K562 (cell line): Measurements from ENCODE around the gene TP73. TPM values are rescaled to one million over a fixed set of nuclear protein-coding genes. Genes with fewer than 3 reads are reported as not detected.

ENCODE experiments used
- ARID4B ChIP-seq: sonication (generic); formaldehyde crosslinking; IDR thresholded peaks from 2 replicates; pipeline ENCODE4 v1.8.0; 2022; ENCODE audit warnings: mild to moderate bottlenecking, missing genetic modification reagents
- CHD1 ChIP-seq: fragments of 200-600 bp; sonication (generic); IDR thresholded peaks from one replicate; pipeline ENCODE4 v1.6.1; 2012; ENCODE audit warnings: mild to moderate bottlenecking, moderate library complexity, low read length, inconsistent platforms
- COPS2 ChIP-seq: fragments of 450-650 bp; conservative IDR thresholded peaks from 2 replicates; pipeline ENCODE4 v1.6.1; 2016; ENCODE audit warnings: mild to moderate bottlenecking, moderate library complexity
- ETV1 ChIP-seq: fragments of 450-650 bp; conservative IDR thresholded peaks from 2 replicates; pipeline ENCODE4 v1.6.1; 2016; ENCODE audit warnings: missing genetic modification characterization, control low read depth, low read depth, missing compliant biosample characterization
- FOXJ3 ChIP-seq: sonication (generic); formaldehyde crosslinking; IDR thresholded peaks from 2 replicates; pipeline ENCODE4 v1.4.0; 2020; ENCODE audit warnings: mild to moderate bottlenecking, missing genetic modification reagents
- GTF2B ChIP-seq: IDR thresholded peaks from 2 replicates; pipeline ENCODE4 v1.6.1; 2011; ENCODE audit not compliant: insufficient read length; ENCODE audit errors: extremely low read depth
- ILK ChIP-seq: fragments of 450-650 bp; IDR thresholded peaks from 2 replicates; pipeline ENCODE4 v1.6.1; 2016; ENCODE audit warnings: missing genetic modification characterization, low read depth, mild to moderate bottlenecking, missing compliant biosample characterization, moderate library complexity, borderline replicate concordance
- NFATC3 ChIP-seq: fragments of 450-650 bp; IDR thresholded peaks from 2 replicates; pipeline ENCODE4 v1.6.1; 2017; ENCODE audit warnings: mild to moderate bottlenecking
- PHF8 ChIP-seq: fragments of 200-600 bp; sonication (generic); IDR thresholded peaks from 2 replicates; pipeline ENCODE4 v1.6.1; 2012; ENCODE audit warnings: mixed run types, mild to moderate bottlenecking, inconsistent platforms, low read length, moderate library complexity, borderline replicate concordance
- SMAD2 ChIP-seq: fragments of 150-350 bp; IDR thresholded peaks from 2 replicates; pipeline ENCODE4 v1.6.1; 2014; ENCODE audit warnings: low read depth, mild to moderate bottlenecking, low read length
- SMARCA4 ChIP-seq: fragments of 450-650 bp; IDR thresholded peaks from 2 replicates; pipeline ENCODE4 v1.6.1; 2016
- THRB ChIP-seq: fragments of 450-650 bp; formaldehyde crosslinking; conservative IDR thresholded peaks from 2 replicates; pipeline ENCODE4 v1.4.0; 2022; ENCODE audit warnings: mild to moderate bottlenecking, missing genetic modification characterization
- TRIM24 ChIP-seq, 2 experiments: fragments of 450-650 bp; IDR thresholded peaks; 2 replicates each; pipeline ENCODE4 v1.6.1; 2016
- ZNF197 ChIP-seq: fragments of 200-800 bp; sonication (Bioruptor generic); IDR thresholded peaks from 2 replicates; pipeline ENCODE4 v1.6.1; 2016; ENCODE audit warnings: low read depth, missing genetic modification characterization, missing compliant biosample characterization
- ZNF57 ChIP-seq: fragments of 450-650 bp; formaldehyde crosslinking; IDR thresholded peaks from 2 replicates; pipeline ENCODE4 v1.4.0; 2020; ENCODE audit warnings: mild to moderate bottlenecking, moderate library complexity
- ZNF639 ChIP-seq, 2 experiments: fragments of 200-800 bp in 1 of 2; sonication (Bioruptor generic) in 1 of 2; sonication (generic) in 1 of 2; formaldehyde crosslinking in 1 of 2; IDR thresholded peaks in 1 of 2; conservative IDR thresholded peaks in 1 of 2; 2 replicates each; pipeline versions ENCODE4 v1.5.0 to v1.6.1; 2016 to 2020; ENCODE audit warnings: missing compliant biosample characterization in 1 of 2, missing genetic modification characterization in 1 of 2, missing genetic modification reagents in 1 of 2
- polyA plus RNA-seq, 8 experiments: library from polyadenylated mRNA; depleted of rRNA in 4 of 8; stranded (reverse) in 5 of 8; unstranded in 3 of 8; fragments of >200 nt; fragmentation: Nextera tagmentation in 2 of 8; fragmentation: Illumina TruSeq in 1 of 8; extraction: Ambion mirVana in 2 of 8; extraction: Trizol in 1 of 8; gene quantifications; 2 replicates each; pipeline versions ENCODE4 v1.2.1 to v1.2.3, GENCODE V29; 2011 to 2014; ENCODE audit warnings: inconsistent platforms in 1 of 8, missing spikeins in 1 of 8
- total RNA-seq, 7 experiments: library from RNA; depleted of rRNA in 6 of 7; stranded (reverse); fragments of >200 nt in 6 of 7; fragmentation: Illumina TruSeq in 2 of 7; extraction: Trizol in 2 of 7; gene quantifications; 2 replicates each; pipeline versions ENCODE4 v1.2.1 to v1.2.3, GENCODE V29; 2011 to 2021; ENCODE audit warnings: low replicate concordance in 1 of 7

The TP73 gene
- total and polyA plus RNA-seq, 9 of the 15 experiments (the other 6 are each of a cell fraction or from before 2014, with no cell fraction given), result 0.07 to 1.6 (median 0.40) TPM; not detected in 2

GRCh38 chr1:3649342-3650247, 2.7 kb upstream of the TP73 start, which contains the start of gene WRAP73 (continued):
- TF ChIP-seq ARID4B (CRISPR knock-in tag) (no peak; the same call in 1 of the 2 replicates), ZNF197 (CRISPR knock-in tag) (0 out of 2 replicates have a peak, but pooled peaks have one; percentile 34), THRB (no peak), SMAD2 (no peak), PHF8 (peak; percentile 96; the same call in 1 of the 2 replicates), GTF2B (no peak), NFATC3 (no peak), FOXJ3 (CRISPR knock-in tag) (no peak), ETV1 (0 out of 2 replicates have a peak, but pooled peaks have one; percentile 29), ILK (tag) (no peak), SMARCA4 (no peak), ZNF639 (CRISPR knock-in tag; conservative IDR thresholded peaks at IDR 0.05 in 1 of 2, IDR thresholded peaks at IDR 0.05 in 1 of 2) (no peak), TRIM24 (IDR thresholded peaks at IDR 0.05) (no peak), COPS2 (no peak), CHD1 (no peak), ZNF57 (CRISPR knock-in tag) (no peak)
